HG03460 (cell line): Measurements from ENCODE around the gene MAP2K4.
"Not testable (repeated sequence)": the region's sequence is repeated elsewhere in the genome, so short reads cannot be mapped to it uniquely, and the experiment has no call there.

Source experiments
- ATAC-seq: cut with Tn5 transposase; IDR thresholded peaks from one replicate; pipeline ENCODE4 v1.9.1; 2021; ENCODE audit not compliant: unreplicated experiment

MAP2K4 gene

DNA sequence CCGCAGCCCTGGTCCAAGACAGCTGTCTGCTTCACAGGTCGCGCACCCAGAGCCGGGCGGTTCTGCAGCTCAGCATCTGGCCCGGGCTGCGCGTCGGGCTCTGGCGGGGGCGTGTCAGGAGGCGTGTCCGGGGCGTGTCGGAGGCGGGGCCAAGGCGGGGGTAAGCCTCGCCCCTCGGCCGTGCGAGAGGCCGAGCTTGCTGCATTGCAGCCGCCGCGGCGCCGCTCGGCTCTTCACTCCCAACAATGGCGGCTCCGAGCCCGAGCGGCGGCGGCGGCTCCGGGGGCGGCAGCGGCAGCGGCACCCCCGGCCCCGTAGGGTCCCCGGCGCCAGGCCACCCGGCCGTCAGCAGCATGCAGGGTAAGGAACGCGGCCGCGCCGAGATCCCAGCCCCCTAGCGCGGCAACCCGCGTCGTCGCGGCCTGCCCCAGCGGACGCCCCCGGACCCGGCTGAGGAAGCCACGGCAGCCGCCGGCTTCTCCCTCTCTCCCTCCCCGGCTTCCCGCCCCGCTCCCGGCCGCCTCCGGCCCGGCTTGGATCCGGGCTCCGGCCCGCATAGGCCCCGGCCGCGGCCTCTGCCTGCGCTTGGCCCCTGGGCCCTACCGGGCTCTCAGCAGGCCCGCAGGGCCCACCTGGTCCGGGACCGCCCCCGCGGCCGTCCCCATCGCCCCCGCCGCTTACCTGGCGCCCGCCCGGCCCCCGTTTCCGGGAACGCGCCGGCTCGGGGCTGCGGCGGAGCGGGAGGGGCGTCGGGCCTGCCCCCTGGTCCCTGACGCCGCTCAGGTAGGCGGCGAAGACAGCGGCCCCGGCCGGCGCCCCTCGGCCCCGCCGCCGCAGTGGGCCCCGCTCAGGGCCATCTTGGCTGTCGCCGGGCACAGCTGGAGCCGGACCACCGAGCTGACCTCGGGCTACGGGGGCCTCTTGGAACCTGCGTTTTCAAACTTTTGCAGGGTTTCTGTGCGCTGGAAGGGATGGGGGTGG lies at the start of gene MAP2K4:
Gene MAP2K4, plus strand, starts transcription at position 236 of the 981 bp plus-strand sequence. Its CDS starts 10 bp downstream, at position 246.
- peak; percentile 96 for ATAC-seq

DNA sequence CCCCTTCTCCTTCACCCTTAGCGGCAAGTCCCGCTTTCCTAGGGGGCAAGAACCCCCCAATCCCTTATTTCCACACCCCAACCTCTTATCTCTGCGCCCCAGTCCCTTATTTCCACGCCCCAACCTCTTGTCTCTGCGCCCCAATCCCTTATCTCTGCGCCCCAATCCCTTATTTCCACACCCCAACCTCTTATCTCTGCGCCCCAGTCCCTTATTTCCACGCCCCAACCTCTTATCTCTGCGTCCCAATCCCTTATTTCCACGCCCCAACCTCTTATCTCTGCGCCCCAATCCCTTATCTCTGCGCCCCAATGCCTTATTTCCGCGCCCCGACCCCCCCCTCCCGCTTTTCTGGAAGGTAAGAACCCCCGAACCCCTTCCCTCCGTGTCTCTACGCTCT lies 47.9 kb upstream of the MAP2K4 start:
- not testable (repeated sequence) for ATAC-seq

- ATAC-seq = no peak
Observed at GRCh38 chr17:11979795-11980194, 40.9 kb upstream of the MAP2K4 start.

DNA sequence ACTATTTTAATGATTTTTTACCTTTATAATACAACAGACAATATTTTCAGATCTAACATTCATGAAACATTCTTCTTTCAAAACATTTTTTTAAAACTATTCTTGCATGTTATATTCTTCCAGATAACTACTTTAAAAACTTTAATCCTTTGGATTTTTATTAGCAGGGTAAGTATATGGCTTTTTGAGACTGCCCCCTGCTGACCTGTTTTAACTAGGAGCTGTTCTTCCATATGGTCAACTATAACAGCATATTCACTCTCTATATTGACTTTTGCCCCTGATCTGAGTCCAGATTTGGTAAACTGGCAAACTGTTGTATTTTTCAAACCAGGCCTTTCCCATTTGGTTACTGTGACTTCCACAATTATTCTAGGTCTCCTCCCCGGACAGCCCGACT lies 39.9 kb upstream of the MAP2K4 start:
- ATAC-seq = no peak

- ATAC-seq = no peak
Observed at GRCh38 chr17:11981862-11982261, 38.8 kb upstream of the MAP2K4 start.

DNA sequence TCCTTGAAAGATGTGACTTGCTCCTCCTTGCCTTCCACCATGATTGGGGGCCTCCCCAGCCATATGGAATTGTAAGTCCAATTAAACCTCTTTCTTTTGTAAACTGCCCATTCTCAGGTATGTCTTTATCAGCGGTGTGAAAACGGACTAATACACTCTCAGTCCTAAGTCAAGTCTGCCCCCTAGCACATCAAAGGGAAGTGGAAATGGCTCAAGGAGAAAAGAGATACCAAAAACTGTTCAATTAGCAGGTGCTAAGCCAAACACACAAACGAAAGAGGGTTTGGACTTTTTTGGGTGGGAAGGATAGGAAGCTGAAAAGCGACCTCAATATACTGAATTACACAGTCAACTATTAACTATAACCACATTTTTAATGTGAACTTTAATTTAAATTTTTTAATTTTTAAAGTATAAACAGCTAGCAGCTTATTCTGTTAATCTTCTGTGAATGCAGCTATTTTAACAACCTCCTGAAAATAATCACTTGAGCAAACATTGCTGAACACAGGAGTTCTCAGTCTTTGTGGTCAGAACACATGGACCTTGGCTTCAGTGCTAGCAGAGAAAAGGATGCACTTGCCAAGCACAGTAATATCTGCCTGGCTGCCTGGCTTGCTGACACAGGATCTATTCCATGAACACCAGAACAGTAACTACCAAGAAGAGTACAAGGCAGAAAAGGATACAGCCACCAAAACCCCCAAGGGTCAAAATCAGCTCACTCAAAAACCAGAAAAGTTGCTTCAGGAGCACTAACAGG lies 34.3 kb upstream of the MAP2K4 start:
- ATAC-seq = no peak

DNA sequence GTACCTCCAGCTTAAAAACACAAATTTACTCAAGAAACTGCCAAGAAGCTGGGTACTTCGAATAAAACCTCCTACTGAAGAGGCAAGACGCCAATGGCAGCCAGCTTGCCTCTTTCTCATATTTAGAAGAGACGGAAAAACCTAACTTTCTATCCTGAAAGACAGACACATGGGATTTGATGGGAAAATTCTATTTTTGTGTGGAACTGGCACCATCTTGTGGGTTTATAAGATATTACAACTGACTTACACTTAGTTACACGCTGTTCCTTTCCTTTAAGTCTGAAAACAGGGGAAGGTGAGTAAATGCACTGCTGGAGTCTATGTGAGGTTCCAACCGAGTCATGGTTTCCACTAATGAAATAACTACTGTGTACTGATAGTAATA lies 33.7 kb upstream of the MAP2K4 start:
- no peak for ATAC-seq

- ATAC-seq = no peak
Observed at GRCh38 chr17:11990363-11990983, 30.2 kb upstream of the MAP2K4 start.

DNA sequence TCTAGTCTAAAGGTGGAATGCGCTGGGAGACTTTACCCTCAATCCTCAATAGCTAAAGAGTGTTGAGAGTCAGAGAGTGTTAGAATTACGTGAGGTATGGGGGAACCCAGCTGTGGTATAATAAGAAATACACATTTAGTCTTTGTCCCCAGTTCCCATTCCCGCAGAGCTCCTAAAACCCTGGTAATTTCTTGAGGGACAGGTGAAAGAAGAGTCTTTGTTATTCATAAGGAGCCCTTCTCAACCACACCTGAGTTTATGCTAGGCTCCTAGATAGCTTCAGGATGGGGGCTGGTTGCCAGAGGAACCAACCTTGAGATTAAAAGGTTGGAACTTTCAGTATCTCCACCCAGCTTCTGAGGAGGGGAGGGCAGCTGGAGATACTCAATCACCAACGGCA lies 29.2 kb upstream of the MAP2K4 start:
- ATAC-seq = no peak

- ATAC-seq = peak; percentile 36
Observed at GRCh38 chr17:11996722-11997146, 23.9 kb upstream of the MAP2K4 start.

GRCh38 chr17:11997147-11997971 lies 23.3 kb upstream of the MAP2K4 start, which contains the start of gene ZNF18:
Gene ZNF18, minus strand, starts transcription at chr17:11997475. Its CDS starts 4,646 bp downstream, at chr17:11992829.
- peak; percentile 94 for ATAC-seq

- ATAC-seq = no peak
Observed at GRCh38 chr17:11997972-11998233, 22.8 kb upstream of the MAP2K4 start.

DNA sequence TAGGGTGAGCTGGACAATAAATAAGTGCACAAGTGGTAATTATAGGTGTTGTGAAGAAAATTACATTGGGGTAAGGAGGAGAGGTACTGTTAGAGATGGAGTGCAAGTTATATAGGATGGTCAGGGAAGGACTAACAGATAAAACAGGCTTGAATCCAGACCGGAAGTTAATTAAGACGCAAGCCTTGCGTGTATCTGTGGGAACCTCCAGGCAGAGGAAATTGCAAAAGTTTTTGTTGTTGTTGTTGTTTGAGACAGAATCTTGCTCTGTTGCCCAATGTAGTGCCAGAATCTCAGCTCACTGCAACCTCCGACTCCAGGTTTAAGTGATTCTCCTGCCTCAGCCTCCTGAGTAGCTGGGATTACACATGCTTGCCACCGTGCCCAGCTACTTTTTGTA lies 21.0 kb upstream of the MAP2K4 start:
- no peak for ATAC-seq

DNA sequence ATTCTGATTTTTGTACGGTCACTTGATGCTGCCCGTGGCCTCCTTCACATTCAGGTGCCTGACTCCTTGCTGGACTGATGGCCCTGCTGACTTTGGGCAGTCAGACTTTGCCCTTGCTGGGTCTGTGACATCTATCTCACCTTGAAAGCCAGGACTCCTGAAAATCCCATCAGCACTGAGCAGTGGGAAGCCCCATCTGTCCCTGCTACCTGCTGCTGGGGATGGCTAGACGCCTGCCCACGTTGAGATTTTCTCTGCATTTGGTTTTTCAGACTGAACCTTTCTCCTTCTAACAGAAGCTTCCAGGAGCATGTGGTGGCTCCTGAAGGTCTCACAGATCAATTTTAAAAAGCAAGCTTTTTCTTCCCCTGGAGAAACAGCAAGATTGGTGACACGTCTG lies 13.2 kb upstream of the MAP2K4 start:
- no peak for ATAC-seq

DNA sequence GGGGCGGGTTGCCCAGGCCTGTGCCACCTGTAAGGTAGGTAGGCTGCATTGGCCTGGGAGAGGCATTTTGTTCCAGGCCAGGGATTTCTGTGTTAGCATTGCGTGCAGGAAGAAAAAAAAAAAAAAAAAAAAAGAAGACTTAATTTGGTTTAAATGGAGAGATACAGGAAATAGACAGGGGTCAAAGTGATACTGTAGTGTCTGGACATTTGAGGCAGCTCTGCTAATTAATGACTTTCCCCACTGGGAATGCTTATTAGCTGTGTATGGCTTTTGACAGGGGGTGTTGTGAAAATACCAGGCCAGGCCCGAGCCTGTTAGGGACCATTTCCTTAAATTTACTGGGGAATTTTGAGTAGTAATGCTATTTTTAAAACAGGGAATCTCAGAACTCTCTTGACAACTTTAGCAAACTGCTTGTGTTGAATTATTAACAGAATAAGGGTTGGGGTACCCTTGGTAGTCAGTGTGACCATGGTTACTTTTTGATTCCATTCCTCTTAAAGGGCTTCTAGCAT lies 1.0 kb downstream of the MAP2K4 start:
- ATAC-seq = no peak

DNA sequence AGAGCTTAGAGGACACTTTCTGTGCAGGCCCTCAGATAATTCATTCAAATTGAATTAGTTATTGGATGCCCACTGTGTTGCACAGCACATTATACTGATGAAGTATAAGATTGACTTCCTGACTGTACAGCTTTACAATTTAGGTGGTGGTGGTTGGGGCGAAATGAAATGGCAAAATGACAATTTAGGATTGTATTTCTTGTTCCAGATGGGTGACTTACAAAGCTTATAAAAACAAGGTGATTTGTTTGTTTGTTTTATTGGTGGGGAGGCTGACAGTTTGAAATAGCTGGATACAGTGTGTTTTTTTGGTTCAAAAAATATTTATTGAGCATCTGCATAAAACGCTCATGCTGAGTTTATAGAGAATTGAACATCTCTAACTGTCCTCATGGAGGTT lies 1.6 kb downstream of the MAP2K4 start:
- ATAC-seq = no peak

DNA sequence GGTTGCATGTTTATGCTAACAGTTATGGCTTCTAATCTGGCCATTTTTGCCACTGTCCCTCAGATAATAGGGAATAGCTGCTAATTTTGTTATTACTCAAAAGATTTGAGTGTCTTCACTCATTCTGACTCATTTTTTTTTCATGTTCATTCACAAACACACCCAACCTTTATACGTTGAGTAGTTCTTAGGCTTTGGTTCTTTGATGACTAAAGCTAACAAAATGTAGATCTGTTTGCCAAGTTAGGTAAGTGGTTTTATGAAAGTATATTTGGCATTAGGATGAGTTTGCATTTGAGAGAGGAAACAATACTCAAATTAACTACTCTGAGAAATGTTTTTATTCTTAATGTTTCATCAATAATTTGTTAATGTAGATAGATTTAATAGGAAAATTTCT lies 3.6 kb downstream of the MAP2K4 start:
- ATAC-seq = no peak

DNA sequence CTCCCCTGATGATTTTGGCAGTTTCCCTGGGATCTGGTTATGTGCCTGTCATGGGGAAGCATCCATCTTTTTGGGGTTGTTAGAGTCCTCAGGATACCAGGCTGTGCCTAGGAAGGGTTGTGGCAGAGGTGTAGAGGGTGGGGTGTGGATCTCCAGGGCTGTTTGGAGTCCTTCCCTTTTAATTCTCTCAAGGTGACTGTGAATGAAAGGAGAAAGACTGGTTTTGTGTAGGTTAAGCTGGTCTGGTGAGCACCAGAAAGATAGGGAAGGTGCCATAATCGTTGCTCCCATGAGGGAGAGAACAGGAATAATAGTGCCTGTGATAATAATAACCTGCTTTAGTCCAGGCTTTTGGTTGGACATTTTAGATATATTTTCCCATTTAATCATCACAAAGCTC lies 7.0 kb downstream of the MAP2K4 start:
- no peak for ATAC-seq

- ATAC-seq = no peak
Observed at GRCh38 chr17:12028611-12029010, 7.9 kb downstream of the MAP2K4 start.

DNA sequence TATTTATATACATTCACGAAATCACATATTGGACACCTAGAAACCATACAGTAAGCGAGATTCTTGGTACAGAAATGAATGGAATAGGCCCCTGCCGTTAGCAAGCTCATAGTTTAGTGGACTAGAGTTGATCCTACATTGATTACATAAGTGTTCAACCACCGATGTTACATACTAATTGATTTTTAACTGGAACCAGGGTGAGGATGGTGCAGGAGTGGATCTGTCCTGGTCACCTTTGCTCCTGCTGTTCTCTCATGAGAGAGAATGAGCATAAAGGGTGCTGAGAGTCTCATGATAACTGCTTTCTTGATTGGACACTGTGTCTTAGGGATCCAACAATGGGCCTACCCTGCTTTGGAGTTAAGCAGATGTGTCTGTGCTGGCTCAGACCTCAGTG lies 13.9 kb downstream of the MAP2K4 start:
- ATAC-seq = no peak

DNA sequence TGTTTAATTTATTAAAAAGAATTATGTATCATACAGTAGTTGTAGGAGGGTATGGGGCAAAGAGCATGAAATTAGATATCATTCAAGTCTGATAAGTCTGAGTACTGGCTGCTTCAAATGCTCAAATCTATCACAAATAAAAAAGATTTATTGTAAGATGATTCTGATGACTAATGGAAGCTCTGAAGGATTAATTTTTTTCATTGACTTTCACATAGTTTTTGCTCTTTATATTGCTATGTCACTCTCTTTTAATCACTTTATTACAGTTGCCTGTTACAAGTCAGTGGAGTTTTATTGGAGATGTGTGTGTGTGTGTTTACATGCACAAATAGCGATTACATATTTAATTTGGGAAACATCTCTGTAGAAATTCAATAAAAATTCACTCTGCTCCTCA lies 15.0 kb downstream of the MAP2K4 start:
- ATAC-seq = no peak
